Endothelial cell of umbilical vein (primary cell): ENCODE measurements around the gene HLA-DQA2.

Source experiments
- EZH2 ChIP-seq: IDR thresholded peaks from 2 replicates; pipeline ENCODE4 v1.6.1; 2012; ENCODE audit warnings: borderline replicate concordance, low read depth, mild to moderate bottlenecking, moderate library complexity, low read length, inconsistent platforms; ENCODE audit not compliant: severe bottlenecking
- JUN ChIP-seq: IDR thresholded peaks from 2 replicates; pipeline ENCODE4 v1.6.1; 2011; ENCODE audit warnings: borderline replicate concordance, low read depth; ENCODE audit not compliant: insufficient read length, insufficient read depth
- POLR2A ChIP-seq: IDR thresholded peaks from 2 replicates; pipeline ENCODE4 v1.6.1; 2012; ENCODE audit warnings: low read depth, mild to moderate bottlenecking, control low read depth, low read length
- POLR2AphosphoS5 ChIP-seq: IDR thresholded peaks from 2 replicates; pipeline ENCODE4 v1.6.1; 2012; ENCODE audit warnings: low read depth, mild to moderate bottlenecking, control low read depth, low read length, moderate library complexity; ENCODE audit not compliant: insufficient read depth
- TF ChIP-seq, protein P1 (sequence below), 2 donors: IDR thresholded peaks; 1 replicate in 1 of 2; 2 replicates in 1 of 2; pipeline ENCODE4 v1.5.1; 2011; ENCODE audit warnings: low read length in 2 of 2, mild to moderate bottlenecking in 2 of 2, moderate library complexity in 2 of 2, control low read depth in 1 of 2, inconsistent platforms in 1 of 2, low read depth in 1 of 2; ENCODE audit not compliant: insufficient read depth in 1 of 2; ENCODE audit errors: extremely low read depth in 1 of 2
- TF ChIP-seq, protein P2 (sequence below): IDR thresholded peaks from 2 replicates; pipeline ENCODE4 v1.6.1; 2011; ENCODE audit not compliant: insufficient read depth, insufficient read length

DNA sequence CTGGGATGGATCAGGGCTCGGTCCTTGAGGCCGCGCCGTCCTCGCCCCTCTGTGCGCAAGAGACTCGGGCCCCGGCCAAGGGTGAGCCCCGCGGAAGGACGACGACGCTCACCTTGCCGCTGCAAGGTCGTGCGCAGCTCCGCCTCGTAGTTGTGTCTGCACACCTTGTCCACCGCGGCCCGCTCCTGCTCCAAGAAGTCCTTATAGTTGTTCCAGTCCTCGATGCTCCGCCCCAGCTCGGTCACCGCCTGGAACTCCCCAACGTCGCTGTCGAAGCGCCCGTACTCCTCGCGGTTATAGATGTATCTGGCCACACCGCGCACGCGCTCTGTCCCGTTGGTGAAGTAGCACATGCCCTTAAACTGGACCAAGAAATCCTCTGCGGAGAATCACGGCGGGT, 20.4 kb downstream of the HLA-DQA2 start:
- TF ChIP-seq, protein P1, sequence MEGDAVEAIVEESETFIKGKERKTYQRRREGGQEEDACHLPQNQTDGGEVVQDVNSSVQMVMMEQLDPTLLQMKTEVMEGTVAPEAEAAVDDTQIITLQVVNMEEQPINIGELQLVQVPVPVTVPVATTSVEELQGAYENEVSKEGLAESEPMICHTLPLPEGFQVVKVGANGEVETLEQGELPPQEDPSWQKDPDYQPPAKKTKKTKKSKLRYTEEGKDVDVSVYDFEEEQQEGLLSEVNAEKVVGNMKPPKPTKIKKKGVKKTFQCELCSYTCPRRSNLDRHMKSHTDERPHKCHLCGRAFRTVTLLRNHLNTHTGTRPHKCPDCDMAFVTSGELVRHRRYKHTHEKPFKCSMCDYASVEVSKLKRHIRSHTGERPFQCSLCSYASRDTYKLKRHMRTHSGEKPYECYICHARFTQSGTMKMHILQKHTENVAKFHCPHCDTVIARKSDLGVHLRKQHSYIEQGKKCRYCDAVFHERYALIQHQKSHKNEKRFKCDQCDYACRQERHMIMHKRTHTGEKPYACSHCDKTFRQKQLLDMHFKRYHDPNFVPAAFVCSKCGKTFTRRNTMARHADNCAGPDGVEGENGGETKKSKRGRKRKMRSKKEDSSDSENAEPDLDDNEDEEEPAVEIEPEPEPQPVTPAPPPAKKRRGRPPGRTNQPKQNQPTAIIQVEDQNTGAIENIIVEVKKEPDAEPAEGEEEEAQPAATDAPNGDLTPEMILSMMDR (IDR thresholded peaks at IDR 0.05; ENCODE audit: extremely low read depth in 1 of 2, insufficient read depth in 1 of 2, low read depth in 1 of 2, low read length in 2 of 2), result no peak
- TF ChIP-seq POLR2A, result no peak
- TF ChIP-seq, protein P2, sequence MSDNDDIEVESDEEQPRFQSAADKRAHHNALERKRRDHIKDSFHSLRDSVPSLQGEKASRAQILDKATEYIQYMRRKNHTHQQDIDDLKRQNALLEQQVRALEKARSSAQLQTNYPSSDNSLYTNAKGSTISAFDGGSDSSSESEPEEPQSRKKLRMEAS, result no peak
- TF ChIP-seq EZH2, result no peak
- no peak for TF ChIP-seq JUN
- no peak for TF ChIP-seq POLR2AphosphoS5
